GM23248 (cell line): ENCODE measurements around the gene CTNNA3. TPM values are rescaled to one million over a fixed set of nuclear protein-coding genes. Genes with fewer than 3 reads are reported as not detected.

Source experiments
- DNase-seq: peaks from one replicate; pipeline ENCODE4 v3.0.0-alpha.2; 2015
- H2AFZ ChIP-seq: fragments of 200-600 bp; sonication (generic); 2 replicates; pipeline ENCODE4 v1.6.1; 2016; ENCODE audit warnings: antibody characterized with exemption
- H3F3A ChIP-seq: fragments of 200-600 bp; sonication (generic); 2 replicates; pipeline ENCODE4 v1.6.1; 2016; ENCODE audit warnings: mild to moderate bottlenecking, antibody characterized with exemption, mixed run types; ENCODE audit not compliant: insufficient read depth
- H3K27ac ChIP-seq: fragments of 200-600 bp; sonication (generic); 2 replicates; pipeline ENCODE4 v1.5.1; 2016; ENCODE audit warnings: mild to moderate bottlenecking
- H3K27me3 ChIP-seq: fragments of 200-600 bp; sonication (generic); replicated peaks from 2 replicates; pipeline ENCODE4 v1.6.1; 2016; ENCODE audit warnings: mild to moderate bottlenecking; ENCODE audit not compliant: insufficient read depth
- H3K36me3 ChIP-seq: fragments of 200-600 bp; sonication (generic); 2 replicates; pipeline ENCODE4 v1.6.1; 2016; ENCODE audit warnings: low read depth, mild to moderate bottlenecking
- H3K4me1 ChIP-seq: fragments of 200-600 bp; sonication (generic); 2 replicates; pipeline ENCODE4 v1.6.1; 2016; ENCODE audit warnings: mild to moderate bottlenecking; ENCODE audit not compliant: insufficient read depth
- H3K4me2 ChIP-seq: fragments of 200-600 bp; sonication (generic); one replicate; pipeline ENCODE4 v1.6.1; 2016; ENCODE audit warnings: mild to moderate bottlenecking; ENCODE audit not compliant: unreplicated experiment
- H3K4me3 ChIP-seq: fragments of 200-600 bp; sonication (generic); 2 replicates; pipeline ENCODE4 v1.5.1; 2016; ENCODE audit warnings: mild to moderate bottlenecking
- H3K79me2 ChIP-seq: fragments of 200-600 bp; sonication (generic); 2 replicates; pipeline ENCODE4 v1.6.1; 2016; ENCODE audit warnings: mild to moderate bottlenecking; ENCODE audit not compliant: insufficient read depth
- H3K9ac ChIP-seq: fragments of 200-600 bp; sonication (generic); 2 replicates; pipeline ENCODE4 v1.6.1; 2016; ENCODE audit warnings: mild to moderate bottlenecking
- H3K9me2 ChIP-seq: fragments of 200-600 bp; sonication (generic); 2 replicates; pipeline ENCODE4 v1.6.1; 2016; ENCODE audit warnings: mixed run types, mild to moderate bottlenecking, moderate library complexity; ENCODE audit not compliant: insufficient read depth
- H3K9me3 ChIP-seq: fragments of 200-600 bp; sonication (generic); one replicate; pipeline ENCODE4 v1.6.1; 2017; ENCODE audit warnings: low read depth
- H4K20me1 ChIP-seq: fragments of 200-600 bp; sonication (generic); 2 replicates; pipeline ENCODE4 v1.6.0; 2016; ENCODE audit not compliant: insufficient read depth
- EZH2 ChIP-seq: fragments of 200-600 bp; sonication (generic); IDR thresholded peaks from 2 replicates; pipeline ENCODE4 v1.6.1; 2018; ENCODE audit warnings: antibody characterized with exemption, mild to moderate bottlenecking; ENCODE audit not compliant: insufficient read depth, poor library complexity, severe bottlenecking
- EZH2phosphoT487 ChIP-seq: fragments of 200-600 bp; sonication (generic); IDR thresholded peaks from 2 replicates; pipeline ENCODE4 v1.6.1; 2018; ENCODE audit warnings: antibody characterized with exemption, moderate library complexity, mild to moderate bottlenecking, low read depth; ENCODE audit not compliant: insufficient read depth
- WGBS, 2 experiments: methylation state at CpG; one replicate each; pipeline ENCODE4 v1.1.6; 2015 to 2017; ENCODE audit warnings: low lambda C conversion rate in 2 of 2, low coverage in 1 of 2; ENCODE audit errors: missing lambda C conversion rate in 2 of 2; 5-methylcytosine and 5-hydroxymethylcytosine counted together
- in situ Hi-C: fragments of 300-500 bp; cut with MboI; formaldehyde crosslinking; loops from 2 replicates; pipeline ENCODE4 v1.15.0; 2020
- polyA plus RNA-seq: library from polyadenylated mRNA; unstranded; fragments of >200 nt; fragmentation: Nextera tagmentation; extraction: Ambion mirVana; gene quantifications from 2 replicates; pipeline ENCODE4 v1.2.1, GENCODE V29; 2016
- total RNA-seq: library from RNA; depleted of rRNA; stranded (reverse); fragments of >200 nt; shearing (Covaris generic); gene quantifications from 2 replicates; pipeline ENCODE4 v1.2.3, GENCODE V29; 2014

Gene CTNNA3
- total and polyA plus RNA-seq, 2 experiments from 2014 or later, result not detected

DNA sequence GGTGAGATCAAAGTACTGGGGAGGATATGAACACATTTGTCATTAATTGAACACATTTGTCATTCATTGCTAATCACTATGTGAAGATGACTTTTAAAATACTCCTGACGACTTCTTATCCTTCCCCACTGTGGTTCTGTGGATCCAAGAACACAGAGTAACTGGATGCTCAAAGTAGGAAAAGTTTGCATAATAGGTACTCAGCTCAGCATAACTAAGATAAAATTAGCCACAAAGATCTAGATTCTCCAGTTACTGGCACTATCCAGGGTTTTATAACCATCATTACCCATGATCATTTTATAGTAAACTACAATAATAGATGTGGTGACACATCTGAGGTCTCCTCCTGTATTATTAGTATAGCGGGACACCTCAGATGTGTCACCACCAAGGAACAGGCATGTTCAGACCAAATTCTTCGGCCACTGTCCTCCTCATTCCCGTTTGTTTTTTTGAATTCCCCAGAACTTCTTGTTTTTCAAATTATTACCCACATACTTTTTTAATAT is 933.7 kb downstream of the CTNNA3 start:
- Histone ChIP-seq H3K27me3 (no peaks in the 10 kb centered on the region), H4K20me1 (no peaks in the 10 kb centered on the region), H3K4me1 (no peaks in the 10 kb centered on the region), H2AFZ (no peak overlapping the region), H3K4me2 (no peak overlapping the region), H3K9ac (no peak overlapping the region), H3F3A (no peaks in the 10 kb centered on the region), H3K36me3 (no peaks in the 10 kb centered on the region), H3K9me2 (no peaks in the 10 kb centered on the region), H3K4me3 (no peak overlapping the region), H3K79me2 (no peaks in the 10 kb centered on the region), H3K27ac (no peak overlapping the region), H3K9me3 (no peaks in the 10 kb centered on the region)
- 19 to 24% methylated on average over 4 of the region's 4 CpGs for WGBS, 2 experiments
- in situ Hi-C loops, result no loop called here
- no peak for DNase-seq
- TF ChIP-seq EZH2phosphoT487 (no peak), EZH2 (no peak)

DNA sequence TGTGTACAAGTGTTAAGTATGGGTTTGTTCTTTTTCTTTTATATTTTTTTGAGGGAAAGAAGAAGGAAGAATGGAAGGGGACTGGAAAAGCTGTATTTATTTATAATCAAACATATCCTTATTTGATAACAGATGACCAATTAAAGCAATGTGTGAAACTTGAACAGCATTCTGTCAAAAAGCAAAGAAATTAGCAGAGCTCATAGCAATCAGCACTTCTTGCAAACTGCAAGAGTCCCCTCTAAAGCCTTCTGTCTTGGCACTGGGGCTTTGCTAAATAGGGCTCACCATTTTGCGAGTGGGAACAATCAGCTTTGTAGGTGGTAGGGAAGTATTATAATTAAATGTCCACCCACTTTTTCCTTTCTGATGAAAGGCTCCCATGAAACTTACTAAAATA is 935.1 kb downstream of the CTNNA3 start:
- H4K20me1 ChIP-seq, result no peaks in the 10 kb centered on the region
- DNase-seq, result no peak
- in situ Hi-C loops, result no loop called here
- H3K36me3 ChIP-seq, result no peaks in the 10 kb centered on the region
- H3K9me3 ChIP-seq, result no peaks in the 10 kb centered on the region
- H3K27ac ChIP-seq, result no peak overlapping the region
- no peak overlapping the region for H2AFZ ChIP-seq
- H3F3A ChIP-seq, result no peaks in the 10 kb centered on the region
- H3K27me3 ChIP-seq, result no peaks in the 10 kb centered on the region
- WGBS, 2 experiments, result 48 to 50% methylated on average over 1 of the region's 1 CpG
- no peaks in the 10 kb centered on the region for H3K79me2 ChIP-seq
- no peak overlapping the region for H3K9ac ChIP-seq
- TF ChIP-seq EZH2phosphoT487 (no peak), EZH2 (no peak)
- H3K9me2 ChIP-seq, result no peaks in the 10 kb centered on the region
- no peaks in the 10 kb centered on the region for H3K4me1 ChIP-seq
- H3K4me3 ChIP-seq, result no peak overlapping the region
- no peak overlapping the region for H3K4me2 ChIP-seq

DNA sequence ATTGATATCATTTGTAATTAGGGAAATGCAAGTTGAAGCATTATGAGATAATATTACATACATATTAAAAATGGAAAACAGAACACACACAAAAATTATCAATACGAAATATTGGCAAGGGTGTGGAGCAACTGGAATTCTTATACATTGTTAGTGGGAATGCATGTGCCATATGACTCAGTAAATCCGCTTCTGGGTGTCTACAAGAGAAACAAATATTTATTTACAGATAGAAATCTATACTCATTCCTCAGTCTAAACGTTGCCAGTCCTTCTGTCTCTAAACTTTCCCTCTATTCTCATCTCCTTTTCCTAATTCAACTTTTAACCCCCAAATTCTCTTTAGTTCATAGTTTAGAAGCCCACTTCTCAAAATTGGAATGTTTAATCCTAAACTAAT is 940.5 kb downstream of the CTNNA3 start:
- no peaks in the 10 kb centered on the region for H4K20me1 ChIP-seq
- H3K4me3 ChIP-seq, result no peak overlapping the region
- H3F3A ChIP-seq, result no peaks in the 10 kb centered on the region
- H3K4me1 ChIP-seq, result no peaks in the 10 kb centered on the region
- H2AFZ ChIP-seq, result no peak overlapping the region
- H3K79me2 ChIP-seq, result no peaks in the 10 kb centered on the region
- TF ChIP-seq EZH2phosphoT487 (no peak), EZH2 (no peak)
- H3K27me3 ChIP-seq, result no peaks in the 10 kb centered on the region
- H3K9me2 ChIP-seq, result no peaks in the 10 kb centered on the region
- H3K4me2 ChIP-seq, result no peak overlapping the region
- no peak for DNase-seq
- no peak overlapping the region for H3K9ac ChIP-seq
- no peak overlapping the region for H3K27ac ChIP-seq
- no peaks in the 10 kb centered on the region for H3K9me3 ChIP-seq
- in situ Hi-C loops, result no loop called here
- H3K36me3 ChIP-seq, result no peaks in the 10 kb centered on the region
- WGBS, 2 experiments, result 14 to 15% methylated on average over 3 of the region's 3 CpGs

DNA sequence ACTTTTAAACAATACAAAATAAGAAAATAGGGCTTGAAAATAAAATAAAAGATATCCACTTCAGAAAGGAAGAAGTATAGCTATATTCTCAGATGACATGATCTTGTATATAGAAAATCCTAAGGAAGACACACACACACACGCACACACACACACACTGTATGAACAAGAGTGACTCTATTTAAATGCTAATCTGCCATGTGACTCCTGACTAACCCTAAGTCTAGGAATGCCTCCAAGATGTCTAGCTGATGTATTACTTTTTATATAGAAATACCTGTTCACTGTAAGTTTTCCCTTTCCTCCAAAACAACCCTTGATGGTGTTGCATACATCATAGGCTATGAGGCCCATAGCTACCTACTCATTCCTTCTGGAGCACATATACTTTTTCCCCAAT is 943.3 kb downstream of the CTNNA3 start:
- no peaks in the 10 kb centered on the region for H3K9me3 ChIP-seq
- H2AFZ ChIP-seq, result no peak overlapping the region
- H3K9me2 ChIP-seq, result no peaks in the 10 kb centered on the region
- no peaks in the 10 kb centered on the region for H3K4me1 ChIP-seq
- H3K27me3 ChIP-seq, result no peaks in the 10 kb centered on the region
- 17 to 45% methylated on average over 1 of the region's 1 CpG for WGBS, 2 experiments
- DNase-seq, result peak; percentile 2
- no peak overlapping the region for H3K9ac ChIP-seq
- no peaks in the 10 kb centered on the region for H3F3A ChIP-seq
- H3K79me2 ChIP-seq, result no peaks in the 10 kb centered on the region
- no peak overlapping the region for H3K4me3 ChIP-seq
- no peak overlapping the region for H3K4me2 ChIP-seq
- no peaks in the 10 kb centered on the region for H3K36me3 ChIP-seq
- TF ChIP-seq EZH2 (no peak), EZH2phosphoT487 (no peak)
- no peaks in the 10 kb centered on the region for H4K20me1 ChIP-seq
- in situ Hi-C loops, result no loop called here
- no peak overlapping the region for H3K27ac ChIP-seq

DNA sequence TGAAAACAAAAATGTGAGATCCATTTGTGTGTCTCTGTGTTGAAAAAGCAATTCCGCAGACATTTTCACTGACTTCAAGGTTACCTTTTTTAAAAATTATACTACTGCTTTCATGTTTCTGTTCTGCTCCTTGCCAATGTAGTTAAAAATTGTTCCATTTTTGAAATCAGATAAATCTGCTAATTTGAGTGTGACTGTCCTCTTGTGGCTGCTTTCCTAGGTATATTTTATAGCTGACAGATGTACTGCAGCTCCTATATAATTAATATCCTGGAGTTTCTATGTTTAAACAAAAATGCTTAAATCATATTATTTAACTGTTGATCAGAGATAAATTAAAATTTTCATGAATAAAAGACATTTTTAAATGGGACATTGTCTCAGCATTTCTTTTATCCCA is 947.8 kb downstream of the CTNNA3 start:
- H3K9me2 ChIP-seq, result no peaks in the 10 kb centered on the region
- no peaks in the 10 kb centered on the region for H3K79me2 ChIP-seq
- H3K27ac ChIP-seq, result no peak overlapping the region
- H3K4me1 ChIP-seq, result peaks cover 4% of the 10 kb centered on the region; the same call in 1 of the 2 replicates
- no peaks in the 10 kb centered on the region for H3K27me3 ChIP-seq
- H3K9me3 ChIP-seq, result no peaks in the 10 kb centered on the region
- no peaks in the 10 kb centered on the region for H4K20me1 ChIP-seq
- 80 to 89% methylated on average over 1 of the region's 1 CpG for WGBS, 2 experiments
- H3K36me3 ChIP-seq, result no peaks in the 10 kb centered on the region
- H3K4me2 ChIP-seq, result no peak overlapping the region
- no peaks in the 10 kb centered on the region for H3F3A ChIP-seq
- H2AFZ ChIP-seq, result no peak overlapping the region
- H3K4me3 ChIP-seq, result no peak overlapping the region
- in situ Hi-C loops, result no loop called here
- TF ChIP-seq EZH2phosphoT487 (no peak), EZH2 (no peak)
- DNase-seq, result no peak
- H3K9ac ChIP-seq, result no peak overlapping the region
